HG03159 (cell line): ENCODE data around the gene GRIN2A.

ENCODE experiments used
- ATAC-seq: cut with Tn5 transposase; IDR thresholded peaks from one replicate; pipeline ENCODE4 v1.9.1; 2021; ENCODE audit warnings: mild to moderate bottlenecking, moderate library complexity; ENCODE audit not compliant: unreplicated experiment

Gene GRIN2A

DNA sequence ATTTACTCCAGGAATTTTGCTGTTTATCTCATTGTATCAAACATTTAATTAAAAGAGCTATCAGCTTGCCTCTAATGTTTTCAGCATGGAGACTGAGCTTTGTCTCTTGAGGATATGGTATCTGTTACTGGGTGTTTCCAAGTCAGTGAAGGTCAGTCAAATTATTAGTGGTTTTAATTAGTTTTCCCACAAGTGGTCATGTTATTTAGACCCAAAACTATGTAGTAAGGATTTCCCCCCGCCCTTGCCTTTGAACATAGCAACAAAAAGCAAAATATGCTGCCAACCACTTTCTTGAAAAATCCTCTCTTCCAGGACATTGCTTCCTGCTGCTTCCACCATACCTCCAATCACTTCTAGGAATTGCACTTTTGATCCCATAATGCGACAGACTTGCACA is 355.6 kb downstream of the GRIN2A start:
- no peak for ATAC-seq

DNA sequence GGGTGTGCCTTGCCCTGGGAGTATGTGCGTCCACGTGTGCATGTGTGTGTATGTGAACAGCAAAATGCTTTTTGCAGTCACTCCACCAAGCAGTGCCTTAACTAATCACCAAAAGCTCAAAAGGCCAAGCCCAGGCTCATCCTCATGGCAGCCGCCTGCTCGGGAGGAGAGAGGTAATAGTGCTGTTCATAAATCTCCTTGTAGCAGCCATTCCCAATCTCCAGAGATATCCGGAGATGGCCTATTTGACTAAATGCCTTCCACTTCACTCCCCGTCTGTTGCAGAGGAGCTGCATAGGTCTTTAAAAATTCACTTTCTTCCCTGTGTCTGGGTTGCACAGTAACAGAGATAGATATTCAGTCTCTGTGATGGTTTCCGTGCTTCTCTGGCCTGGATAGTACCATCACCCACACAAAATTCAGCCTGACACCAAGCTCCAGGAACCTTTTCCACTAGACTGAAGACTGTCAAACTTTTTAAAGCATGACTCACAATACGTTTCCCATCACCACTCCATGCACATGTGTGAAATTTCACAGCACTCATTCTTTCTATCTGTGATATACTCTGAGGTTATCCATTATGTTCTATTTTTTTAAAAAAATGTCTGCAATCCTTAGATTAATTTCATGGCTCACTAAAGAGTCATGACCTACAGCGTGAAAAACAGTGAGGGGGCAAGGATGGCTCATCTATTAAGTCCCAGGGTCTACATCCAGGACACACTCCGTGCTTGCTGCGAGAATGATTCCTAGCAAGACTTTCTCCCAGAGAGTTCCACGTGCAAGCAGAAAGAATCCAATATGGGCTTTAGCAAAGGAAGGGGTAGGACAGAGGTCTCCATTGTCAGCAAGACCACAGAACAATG is 357.8 kb downstream of the GRIN2A start:
- no peak for ATAC-seq

DNA sequence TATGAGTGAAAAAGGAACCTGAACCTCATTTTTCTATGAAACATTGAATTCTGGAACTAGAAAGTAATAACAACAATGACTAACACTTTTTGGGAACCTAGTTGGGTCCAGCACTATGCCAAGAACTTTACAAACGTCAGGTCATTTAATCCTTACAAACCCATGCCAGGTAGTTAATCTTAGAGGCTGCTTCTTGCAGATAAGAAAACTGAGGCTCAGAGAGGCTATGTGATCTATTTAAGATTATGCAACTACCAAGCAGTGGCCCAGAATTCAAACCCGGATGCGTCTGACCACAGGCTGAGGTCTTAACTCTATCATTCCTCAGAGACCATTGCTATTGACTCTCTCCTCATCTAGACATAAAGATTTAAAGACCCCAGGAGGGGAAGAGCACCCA is 358.7 kb downstream of the GRIN2A start:
- ATAC-seq, result no peak

DNA sequence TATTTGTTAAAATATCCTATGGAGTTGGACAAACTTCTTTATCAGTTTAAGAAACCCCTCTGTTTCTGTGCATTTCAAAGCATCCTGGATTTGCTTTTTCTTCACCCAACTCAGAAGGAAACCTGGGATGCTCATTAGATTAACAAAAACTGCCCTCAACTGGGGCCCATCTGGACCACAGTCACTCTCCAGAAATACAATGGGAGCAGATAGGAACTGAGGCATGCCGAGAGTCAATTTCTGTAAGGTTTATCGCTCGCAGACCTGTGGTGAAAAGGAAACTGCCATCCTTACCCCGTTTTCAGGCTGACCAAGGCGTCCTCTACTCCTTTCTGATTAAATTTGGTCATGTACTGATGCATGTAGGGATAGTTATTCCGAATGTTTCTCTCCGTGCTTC is 360.3 kb downstream of the GRIN2A start:
- ATAC-seq, result no peak

DNA sequence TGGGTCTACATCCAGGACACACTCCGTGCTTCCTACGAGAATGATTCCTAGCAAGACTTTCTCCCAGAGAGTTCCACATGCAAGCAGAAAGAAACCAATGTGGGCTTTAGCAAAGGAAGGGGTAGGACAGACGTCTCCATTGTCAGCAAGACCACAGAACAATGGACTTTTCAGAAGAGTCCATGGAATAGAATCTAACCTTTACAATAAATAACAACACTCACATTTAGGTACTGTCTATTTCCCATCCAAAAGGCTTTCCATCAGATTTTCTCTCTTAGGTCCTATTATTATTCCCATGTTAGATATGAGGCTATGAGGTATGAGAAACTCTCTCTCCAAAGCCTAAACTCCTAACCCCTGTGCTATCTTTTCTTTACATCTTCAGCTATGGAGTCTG is 360.9 kb downstream of the GRIN2A start:
- ATAC-seq, result no peak

DNA sequence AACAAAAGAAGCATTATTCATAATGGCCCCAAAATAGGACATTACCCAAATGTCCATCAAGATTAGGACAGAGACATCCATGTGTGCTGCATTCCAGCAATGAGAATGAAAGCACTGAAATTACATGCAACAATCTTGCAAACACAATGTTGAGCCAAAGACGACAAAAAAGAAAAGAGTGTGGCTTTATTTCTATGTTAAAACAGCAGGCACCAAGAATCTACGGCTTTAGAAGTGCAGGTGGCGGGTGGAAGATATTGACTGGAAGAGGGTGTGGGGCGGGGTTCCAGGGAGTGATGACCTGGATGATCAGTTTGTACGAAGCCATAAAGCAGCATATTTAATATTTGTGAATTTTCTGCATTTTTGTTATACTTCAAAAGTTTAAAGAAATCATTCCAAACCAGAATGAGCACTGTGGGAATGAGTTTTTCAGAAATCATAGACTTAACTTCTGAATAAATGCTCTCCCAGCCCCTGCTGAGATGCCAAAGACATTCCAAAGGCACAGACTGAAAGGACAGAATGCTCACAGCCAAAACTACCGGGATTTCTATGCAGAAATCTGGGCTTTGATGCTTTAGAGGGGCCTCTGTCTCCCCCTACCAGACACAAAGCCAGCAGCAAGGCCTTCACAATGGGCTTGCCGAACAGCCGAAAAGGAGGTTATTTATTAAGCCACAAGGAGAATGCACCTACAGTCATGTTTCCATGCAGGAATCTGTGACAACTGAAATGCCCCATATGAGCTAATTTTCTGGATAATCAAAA is 361.6 kb downstream of the GRIN2A start:
- no peak for ATAC-seq

DNA sequence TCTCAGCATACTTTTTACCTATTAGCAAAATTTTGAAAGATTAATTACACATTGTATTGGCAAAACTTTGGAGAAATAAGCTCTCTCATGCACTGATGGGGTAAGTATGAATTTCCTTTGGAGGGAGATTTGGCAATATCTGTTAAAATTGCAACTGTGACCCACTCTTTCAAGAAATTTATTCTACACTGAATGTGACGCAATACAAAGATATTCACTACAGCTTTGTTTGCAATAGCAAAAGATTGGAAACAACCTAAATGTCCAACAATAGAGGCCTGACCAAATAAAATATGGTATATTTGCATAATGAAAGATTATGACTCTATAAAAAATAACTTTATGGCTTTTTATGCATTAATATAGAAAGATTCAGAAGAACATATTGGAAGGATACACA is 363.5 kb downstream of the GRIN2A start:
- ATAC-seq, result no peak

DNA sequence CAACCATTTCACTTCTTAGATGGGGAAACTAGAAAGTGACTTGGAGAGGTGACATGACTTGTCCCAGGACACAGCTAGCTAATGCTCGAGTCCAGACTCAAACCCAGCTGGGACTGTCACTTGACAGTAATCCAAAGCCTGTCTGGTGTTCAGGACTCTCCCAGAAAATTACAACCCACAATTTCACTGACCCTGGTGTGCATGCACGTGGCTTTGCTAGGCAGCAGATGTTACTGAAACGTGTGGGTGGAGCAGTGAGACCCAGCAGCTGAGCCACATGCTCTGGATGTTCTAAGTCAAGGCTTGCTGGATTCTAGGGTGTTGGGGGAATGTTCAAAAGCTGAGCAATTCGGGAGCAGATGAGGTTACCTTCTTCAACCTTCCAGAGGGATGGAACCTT is 364.6 kb downstream of the GRIN2A start:
- ATAC-seq, result no peak

DNA sequence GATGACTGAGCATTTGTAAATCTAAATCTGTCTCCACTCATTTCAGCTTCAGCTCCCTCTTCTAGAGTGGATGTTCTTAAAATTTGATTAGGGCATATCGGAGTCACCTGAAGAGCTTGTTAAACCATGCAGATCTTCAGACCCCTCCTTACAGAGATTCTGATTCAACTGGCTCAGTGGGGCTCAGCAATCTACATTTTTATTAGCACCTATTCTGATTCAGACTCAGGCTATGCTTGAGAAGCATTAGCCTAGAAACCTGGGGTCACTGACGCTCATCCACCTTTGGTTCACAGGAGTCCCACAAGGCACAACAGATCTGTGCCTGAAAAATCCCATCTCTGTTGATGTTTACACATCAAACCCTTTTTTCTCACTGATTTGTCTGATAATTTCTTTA is 365.6 kb downstream of the GRIN2A start:
- ATAC-seq, result no peak

DNA sequence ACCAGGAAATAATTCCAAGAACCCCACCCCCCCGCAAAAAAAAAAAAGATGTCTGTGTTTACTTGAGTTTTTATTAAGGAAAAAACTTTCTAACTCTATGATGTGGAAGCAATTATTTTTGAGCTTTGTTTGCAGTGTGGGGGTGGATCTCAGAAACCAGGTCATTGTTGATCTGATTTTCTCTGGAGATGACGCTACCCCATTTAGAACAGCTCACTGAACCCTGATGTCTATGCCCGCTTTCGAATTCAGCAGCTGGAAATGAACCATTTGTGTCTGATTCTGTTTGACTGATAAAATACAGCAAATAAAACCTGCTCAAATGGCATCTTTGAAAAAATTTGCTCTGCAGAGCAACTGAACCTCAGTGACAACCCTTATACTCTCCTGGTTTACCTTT is 368.6 kb downstream of the GRIN2A start:
- ATAC-seq, result no peak

DNA sequence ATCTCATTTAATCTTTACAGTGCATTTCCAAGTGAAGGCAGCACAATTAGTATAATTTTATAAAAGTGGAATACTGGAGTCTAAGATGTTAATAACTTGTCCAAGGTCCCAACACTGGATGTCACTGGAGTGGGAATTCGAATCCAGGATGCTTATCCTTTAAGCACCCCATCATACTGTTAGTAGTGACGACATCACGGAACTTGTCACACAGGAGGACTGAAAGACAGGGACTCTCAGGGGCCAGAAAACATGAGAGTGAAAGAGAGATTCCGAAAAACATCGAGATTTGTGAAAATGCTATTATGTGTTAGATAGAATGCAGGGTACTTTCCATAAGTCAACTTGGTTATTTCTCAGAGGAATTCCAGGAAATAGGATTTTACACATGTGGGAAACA is 374.0 kb downstream of the GRIN2A start:
- ATAC-seq, result no peak

DNA sequence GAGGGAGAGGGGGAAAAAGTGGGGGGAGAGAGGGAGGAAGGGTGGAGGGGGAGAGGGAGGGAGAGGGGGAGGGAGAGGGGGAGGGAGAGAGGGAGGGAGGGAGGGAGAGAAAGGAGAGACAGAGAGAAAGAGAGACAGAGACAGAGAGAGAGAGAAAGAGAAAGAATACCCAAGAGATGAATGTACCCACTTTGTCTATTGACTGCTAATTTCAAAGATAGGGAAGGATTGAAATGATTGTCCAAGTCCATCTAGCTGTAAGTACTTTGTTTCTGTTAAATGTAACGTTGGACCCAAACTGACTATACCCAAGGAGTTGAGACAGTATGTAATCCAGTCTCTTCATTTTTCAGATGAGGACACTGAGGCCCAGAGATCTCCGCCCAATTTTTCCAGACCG is 374.9 kb downstream of the GRIN2A start:
- no peak for ATAC-seq

DNA sequence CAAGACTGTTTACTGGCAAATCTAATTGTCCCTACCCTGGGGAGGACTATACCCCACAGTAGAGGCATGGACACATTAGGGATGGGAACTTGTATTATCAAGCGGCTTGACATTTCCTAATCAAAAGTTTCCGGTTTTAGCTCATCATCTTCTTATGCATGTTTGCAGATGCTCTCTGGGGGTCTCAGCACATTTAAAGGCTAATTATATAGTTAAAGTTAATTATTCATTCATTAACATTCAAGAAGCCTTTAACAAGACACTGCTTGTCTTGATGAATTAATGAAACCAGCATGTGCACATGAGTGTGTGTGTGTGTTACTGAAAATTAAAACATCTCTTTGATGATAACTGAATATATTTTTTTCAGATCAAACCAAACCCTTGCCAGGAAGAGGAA is 377.1 kb downstream of the GRIN2A start:
- no peak for ATAC-seq

DNA sequence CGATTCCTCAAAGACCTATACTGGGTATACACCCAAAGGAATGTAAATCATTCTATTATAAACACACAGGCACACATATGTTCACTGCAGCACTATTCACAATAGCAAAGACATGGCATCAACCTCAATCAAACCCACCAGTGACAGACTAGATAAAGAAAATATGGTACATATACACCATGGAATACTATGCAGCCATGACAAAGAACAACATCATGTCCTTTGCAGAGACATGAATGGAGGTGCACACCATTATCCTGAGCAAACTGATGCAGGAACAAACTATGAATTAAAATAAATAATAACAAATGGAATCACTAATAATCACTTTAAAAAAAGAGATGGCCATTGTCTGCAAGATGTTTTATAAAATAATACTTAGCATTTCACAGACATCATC is 380.1 kb downstream of the GRIN2A start:
- no peak for ATAC-seq

DNA sequence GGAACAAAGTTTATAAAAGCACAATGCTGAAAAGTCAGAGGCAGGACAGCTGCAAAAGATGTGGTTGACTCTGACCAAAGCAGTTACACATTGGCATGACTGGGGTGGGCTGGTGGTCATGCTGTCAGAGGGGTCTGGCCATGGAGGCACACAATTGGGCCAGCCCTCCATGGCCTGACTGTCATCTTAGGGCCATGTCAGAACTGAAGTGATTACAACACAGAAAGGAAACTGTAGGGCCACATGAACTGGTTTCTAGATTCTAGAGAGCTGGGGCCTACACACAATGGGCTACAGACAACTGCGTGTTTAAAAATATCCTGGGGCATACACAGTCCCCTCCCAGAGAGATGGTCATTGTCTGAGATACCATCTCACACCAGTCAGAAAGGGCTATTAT is 380.6 kb downstream of the GRIN2A start:
- ATAC-seq, result no peak

DNA sequence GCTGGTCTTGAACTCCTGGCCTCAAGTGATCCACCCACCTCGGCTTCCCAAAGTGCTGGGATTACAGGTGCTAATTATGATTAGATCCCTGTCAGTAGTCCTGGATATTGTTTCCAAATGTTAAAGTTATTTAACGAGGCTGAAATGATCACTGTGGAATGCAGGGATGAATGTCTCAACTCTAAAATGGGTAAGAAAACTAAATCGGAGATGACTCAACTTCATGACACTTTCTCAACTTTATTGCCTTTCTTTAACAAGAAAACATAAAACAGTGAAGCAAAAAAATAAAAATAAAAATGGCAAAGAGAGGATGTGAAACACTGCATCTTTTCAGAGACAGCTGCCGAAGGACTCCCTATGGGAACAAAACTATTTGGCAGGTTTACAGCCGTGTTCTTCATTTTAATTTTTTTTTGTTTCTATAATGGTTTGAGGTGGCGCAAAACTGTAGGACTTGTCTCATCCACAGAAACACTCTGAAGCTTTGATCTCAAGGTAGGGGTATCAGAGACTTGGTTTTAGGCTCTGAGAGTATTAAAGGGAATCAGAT is 382.0 kb downstream of the GRIN2A start:
- ATAC-seq, result no peak

DNA sequence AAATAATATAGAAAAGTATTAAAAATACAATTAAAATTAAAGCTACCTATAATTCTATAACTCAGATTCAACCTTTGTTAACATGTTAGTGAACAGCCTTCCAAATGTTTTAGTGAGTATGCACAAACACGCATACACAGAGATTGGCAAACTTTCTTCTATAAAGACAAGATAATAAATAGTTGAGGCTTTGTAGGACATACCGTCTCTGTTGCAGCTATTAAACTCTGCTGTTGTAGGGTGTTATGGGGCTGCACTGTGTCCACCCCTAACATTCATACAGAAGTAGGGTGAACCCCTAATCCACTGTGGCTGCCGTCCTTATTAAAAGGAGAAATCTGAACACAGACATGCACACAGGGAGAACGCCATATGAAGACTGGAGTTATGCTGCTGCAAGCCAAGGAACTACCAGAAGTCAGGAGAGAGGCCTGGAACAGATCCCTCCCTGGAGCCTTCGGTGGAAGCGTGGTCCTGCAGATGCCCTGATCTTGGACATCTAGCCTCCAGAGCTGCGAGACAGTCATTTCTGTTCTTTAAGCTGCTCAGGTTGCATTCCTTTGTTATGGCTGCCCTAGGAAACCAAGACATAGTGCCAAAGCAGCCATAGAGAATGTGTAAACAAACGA is 383.2 kb downstream of the GRIN2A start:
- ATAC-seq, result no peak

DNA sequence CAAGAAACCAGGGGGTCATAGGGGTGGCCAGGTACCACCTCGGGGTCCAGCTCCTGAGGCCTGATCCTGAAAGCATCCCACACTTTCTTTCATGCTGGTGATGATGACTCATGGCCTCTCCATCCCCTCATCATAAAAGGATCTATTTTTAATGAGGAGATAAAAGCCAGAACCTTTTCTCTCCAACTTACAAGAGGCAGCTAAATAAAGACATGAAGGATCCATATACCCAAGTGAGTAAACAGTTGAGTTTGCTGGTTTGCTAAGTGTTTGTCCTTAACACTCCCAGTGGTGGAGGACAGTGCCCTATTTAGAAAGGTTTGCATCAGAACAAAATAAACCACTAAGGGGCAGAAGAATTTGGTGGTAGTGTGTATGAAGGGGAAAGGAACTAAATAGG is 383.8 kb downstream of the GRIN2A start:
- ATAC-seq, result no peak

DNA sequence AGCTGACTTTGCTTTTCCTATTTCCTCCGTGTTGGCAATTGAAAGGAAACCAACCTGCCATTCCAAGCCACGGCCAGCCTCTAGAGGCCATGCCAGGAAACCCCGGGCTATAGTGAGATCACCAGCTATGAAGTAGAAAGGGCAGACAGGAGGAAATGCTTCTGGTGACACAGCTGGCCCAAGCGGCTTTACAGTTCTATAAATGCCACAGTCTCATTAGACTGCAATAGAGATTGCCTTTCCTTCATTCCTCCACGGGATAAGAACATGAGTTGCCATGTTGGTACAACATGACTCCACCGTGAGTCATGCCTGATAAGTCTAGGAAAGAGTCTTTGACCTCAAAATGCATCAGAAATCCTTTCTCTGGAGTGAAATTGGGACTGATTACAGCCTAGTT is 384.9 kb downstream of the GRIN2A start:
- no peak for ATAC-seq

DNA sequence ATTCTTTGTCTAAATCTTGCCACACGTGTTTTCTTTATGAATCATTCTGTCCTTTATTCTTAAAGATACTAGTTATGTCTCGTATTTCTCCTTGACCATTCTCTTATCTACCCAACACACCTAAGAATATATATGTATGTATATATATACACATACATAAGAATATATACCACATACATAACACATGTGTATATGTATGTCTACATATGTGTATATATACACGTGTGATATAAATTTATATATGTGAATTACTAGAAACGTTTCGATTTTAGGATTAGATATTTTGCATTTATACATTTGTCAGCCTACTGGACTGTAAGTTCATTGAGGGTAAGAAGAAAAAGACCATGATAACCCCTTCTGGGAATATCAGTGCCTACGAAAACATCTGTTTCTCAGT is 388.6 kb downstream of the GRIN2A start:
- ATAC-seq, result no peak

DNA sequence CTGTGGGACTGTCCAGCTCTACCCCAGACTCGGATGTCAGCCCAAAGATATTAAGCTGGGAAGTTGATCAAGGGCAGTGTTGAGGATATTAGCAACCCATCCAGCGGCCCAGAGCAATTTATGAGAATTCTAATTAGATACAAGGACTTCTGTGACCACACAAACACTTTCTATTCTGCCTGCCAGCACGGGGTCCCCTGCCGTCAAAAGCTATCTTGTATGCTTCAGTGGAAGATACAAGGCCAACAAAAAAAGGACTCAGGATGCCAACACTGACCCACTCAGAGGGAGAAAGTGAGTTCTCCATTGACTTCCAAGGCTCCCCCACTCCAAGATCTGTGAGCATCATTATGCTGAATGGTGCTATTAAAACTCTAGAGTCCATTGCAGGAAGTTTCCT is 390.7 kb downstream of the GRIN2A start:
- no peak for ATAC-seq

DNA sequence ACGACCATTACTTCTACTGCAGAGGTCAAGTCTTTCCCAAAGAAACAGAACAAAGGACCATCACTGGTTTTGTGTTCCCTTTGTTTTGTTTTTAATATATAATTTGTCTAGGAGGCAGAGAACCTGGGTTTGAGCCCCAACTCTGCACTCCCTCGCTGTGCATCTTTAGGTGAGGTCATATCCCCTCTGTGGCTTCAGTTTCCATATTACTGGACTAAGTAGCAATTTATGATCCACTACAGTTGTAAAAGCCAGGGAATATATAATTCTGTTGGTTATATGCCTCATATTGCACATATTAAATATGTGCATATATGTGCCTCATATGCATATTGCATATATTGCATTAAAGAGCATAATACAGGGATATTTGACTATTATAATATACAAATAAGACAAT is 392.0 kb downstream of the GRIN2A start:
- no peak for ATAC-seq
